ENCODE data around the gene SGSM2.
A peak's percentile ranks its signal among the peaks of the same experiment; 100 is the strongest.
"Not testable (repeated sequence)": the region's sequence is repeated elsewhere in the genome, so short reads cannot be mapped to it uniquely, and the experiment has no call there.

SGSM2 gene, protein sequence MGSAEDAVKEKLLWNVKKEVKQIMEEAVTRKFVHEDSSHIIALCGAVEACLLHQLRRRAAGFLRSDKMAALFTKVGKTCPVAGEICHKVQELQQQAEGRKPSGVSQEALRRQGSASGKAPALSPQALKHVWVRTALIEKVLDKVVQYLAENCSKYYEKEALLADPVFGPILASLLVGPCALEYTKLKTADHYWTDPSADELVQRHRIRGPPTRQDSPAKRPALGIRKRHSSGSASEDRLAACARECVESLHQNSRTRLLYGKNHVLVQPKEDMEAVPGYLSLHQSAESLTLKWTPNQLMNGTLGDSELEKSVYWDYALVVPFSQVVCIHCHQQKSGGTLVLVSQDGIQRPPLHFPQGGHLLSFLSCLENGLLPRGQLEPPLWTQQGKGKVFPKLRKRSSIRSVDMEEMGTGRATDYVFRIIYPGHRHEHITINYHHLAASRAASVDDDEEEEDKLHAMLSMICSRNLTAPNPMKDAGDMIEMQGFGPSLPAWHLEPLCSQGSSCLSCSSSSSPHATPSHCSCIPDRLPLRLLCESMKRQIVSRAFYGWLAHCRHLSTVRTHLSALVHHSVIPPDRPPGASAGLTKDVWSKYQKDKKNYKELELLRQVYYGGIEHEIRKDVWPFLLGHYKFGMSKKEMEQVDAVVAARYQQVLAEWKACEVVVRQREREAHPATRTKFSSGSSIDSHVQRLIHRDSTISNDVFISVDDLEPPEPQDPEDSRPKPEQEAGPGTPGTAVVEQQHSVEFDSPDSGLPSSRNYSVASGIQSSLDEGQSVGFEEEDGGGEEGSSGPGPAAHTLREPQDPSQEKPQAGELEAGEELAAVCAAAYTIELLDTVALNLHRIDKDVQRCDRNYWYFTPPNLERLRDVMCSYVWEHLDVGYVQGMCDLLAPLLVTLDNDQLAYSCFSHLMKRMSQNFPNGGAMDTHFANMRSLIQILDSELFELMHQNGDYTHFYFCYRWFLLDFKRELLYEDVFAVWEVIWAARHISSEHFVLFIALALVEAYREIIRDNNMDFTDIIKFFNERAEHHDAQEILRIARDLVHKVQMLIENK

DNA sequence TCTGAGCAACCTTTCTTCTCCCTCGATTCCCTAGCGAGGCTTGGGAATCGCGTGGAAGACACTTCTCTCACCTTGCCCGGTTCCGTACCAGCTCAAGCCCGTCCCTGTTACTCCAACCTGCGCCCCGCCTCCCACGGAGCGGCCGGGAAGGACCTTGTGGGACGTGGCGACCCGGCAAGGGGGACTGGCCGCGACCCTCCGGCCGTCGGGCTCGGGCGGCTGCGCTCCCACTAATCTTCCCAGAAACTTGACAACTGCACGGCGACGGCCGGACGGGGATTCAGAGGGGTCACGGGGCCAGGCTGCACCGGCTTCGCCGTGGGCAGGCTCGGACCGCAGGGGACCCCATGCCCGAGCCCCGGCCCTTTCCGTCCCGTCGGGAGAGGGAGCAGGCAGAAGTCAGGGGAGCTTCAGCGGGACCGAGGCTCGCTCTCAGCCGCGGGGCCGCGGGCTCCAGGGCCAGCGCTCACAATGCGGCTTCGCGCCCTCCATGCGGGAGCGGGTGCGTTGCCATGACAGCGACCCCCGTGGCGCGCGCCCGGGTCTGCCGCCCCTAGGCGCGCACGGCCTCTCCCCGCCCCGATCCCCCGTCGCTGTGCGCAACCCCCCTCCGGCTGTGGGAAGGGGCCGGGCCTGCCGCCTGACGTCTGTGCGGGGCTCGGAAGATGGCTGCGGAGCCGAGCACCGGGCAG, at the start of gene SGSM2:
TSS of gene SGSM2 (plus strand) at position 650 of the 692 bp plus-strand sequence. CDS start 188 bp downstream, outside the sequence.
- peak; percentile 21 for DNase-seq

DNA sequence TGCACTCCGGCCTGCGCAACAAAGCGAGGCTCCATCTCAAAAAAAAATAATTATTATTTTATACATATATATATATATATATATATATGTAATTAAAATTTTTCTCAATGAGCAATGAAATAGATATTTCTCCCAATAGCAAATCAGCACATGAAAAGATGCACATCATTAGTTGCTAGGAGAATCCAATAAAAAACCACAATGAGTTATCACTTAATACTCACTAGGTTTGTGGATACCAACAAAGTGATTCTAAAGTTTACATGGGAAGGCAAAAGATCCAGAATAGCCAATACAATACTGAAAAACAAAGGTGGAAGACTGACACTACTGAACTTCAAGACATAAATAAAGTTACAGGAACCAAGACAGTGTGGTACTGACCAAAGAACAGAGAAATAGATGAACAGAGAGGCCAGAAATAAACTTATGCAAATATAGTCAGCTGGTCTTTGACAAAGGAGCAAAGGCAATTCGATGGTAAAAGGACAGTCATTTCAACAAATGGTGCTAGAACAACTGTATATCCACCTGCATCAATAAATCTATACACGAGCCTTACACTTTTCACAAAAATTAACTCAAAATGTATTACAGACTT, 47.3 kb upstream of the SGSM2 start:
- no peak for DNase-seq

DNA sequence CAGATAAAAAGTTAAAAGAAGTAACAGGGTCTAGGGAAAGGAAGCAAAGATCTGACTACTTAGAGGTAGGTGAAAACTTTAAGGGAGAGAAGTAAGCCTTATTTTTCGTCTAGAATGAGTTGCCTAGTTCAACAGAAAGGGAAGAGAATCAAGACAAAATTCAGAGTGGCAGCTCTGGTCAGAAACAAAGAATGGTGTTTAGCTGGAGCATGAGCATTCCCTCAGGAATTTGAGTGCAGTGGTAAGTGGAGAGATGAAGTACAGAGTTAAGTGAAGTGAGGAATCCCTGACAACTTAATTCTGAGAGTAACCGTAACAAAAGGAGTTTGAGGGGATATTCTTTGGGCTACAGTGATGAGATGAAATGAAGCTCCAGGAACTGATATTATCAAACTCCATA, 45.2 kb upstream of the SGSM2 start:
- DNase-seq = no peak

DNA sequence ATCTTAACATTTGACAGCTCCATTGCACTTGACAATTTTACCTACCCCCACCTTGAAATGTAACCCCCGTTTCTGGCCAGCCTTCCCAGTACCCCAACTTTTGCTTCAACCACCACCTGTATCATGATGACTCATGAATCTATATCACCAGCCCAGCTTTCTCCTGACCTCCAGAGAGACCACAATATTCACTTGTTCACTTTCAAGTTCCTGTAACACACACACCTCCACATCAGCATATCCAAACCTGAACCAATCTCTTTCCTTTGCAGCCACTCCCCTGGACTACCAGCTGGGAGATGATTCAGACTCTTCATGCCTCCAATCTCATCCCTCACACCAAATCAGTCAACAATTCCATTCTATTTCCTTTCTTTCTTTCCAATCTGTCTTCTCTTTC, 41.7 kb upstream of the SGSM2 start:
- no peak for DNase-seq

DNA sequence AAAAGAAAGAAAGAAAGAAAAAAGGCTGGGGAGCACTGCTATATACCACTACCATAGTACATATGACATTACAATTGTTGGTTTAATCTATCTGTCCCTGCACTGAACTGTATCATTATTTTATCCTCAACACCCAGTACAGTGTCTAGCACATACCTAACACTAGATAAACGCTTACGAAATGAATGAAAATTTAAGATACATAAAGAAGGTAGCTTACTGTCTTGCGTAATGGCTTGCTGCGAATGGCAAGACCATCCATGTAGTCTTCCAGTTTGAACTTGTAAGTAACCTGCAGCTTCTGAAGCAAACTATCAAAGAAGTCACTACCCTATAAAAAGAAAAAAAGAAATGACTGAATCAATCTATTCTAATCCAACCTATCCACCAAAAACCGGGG, 40.3 kb upstream of the SGSM2 start:
- DNase-seq = no peak

DNA sequence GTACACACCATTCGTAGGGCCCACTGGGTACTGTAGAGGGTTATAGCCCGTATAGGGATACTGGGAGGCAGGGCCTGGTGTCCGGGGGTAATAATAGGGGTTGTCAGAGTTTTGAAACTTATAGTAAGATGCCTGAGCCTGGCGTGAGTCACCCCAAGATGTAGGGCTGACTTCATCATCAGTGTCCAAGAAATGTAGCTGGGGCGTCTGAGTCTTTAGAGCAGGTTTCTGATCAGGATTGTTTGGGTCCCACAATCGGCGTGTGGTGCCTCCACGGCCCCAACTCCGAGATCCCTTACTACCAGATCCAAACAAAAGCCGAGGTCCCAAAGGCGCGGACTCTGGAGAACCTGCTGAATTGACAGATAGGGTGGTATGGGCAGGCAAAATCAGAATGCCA, 38.2 kb upstream of the SGSM2 start:
- DNase-seq = no peak

DNA sequence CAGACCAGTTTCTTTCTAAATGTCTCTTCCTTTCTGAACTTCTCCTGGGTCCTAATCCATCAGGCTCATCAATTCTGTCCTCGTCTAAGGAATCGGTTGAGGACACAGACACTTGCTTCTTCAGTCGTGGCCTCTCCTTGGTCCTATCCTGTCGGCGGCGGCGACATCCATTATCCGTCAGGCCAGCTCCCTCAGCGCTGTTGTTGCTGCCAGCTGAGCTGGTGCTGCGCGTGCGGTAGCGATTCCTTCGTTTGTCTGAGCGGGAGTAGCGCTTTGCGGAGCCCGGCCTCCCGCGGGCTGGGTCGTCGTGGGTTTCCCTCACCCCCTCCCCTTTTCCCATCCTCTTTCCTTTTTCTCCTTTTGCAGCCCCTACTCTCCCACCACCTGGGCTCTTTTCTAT, 37.5 kb upstream of the SGSM2 start:
- DNase-seq = no peak

DNA sequence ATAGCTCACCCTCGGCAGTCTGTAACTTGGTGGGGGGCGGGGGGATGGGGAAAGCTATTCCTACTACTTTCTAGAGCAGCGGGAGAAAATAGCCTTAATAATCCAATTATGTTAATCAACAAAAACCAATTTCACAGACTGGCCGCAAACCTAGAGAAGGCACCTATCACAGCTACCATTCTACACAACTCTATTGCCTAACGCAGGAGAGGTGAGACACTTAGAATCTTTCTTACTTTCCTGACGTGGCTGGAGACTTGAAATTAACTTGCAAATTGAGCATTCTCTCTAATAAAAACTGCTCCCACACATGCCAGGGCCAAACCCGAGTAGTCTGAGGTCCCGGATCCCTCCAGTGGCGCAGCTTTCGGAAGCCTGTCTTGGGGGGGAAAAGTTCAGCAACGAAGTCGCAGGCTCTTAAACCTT, 34.5 kb upstream of the SGSM2 start:
- peak; percentile 5 for DNase-seq

DNA sequence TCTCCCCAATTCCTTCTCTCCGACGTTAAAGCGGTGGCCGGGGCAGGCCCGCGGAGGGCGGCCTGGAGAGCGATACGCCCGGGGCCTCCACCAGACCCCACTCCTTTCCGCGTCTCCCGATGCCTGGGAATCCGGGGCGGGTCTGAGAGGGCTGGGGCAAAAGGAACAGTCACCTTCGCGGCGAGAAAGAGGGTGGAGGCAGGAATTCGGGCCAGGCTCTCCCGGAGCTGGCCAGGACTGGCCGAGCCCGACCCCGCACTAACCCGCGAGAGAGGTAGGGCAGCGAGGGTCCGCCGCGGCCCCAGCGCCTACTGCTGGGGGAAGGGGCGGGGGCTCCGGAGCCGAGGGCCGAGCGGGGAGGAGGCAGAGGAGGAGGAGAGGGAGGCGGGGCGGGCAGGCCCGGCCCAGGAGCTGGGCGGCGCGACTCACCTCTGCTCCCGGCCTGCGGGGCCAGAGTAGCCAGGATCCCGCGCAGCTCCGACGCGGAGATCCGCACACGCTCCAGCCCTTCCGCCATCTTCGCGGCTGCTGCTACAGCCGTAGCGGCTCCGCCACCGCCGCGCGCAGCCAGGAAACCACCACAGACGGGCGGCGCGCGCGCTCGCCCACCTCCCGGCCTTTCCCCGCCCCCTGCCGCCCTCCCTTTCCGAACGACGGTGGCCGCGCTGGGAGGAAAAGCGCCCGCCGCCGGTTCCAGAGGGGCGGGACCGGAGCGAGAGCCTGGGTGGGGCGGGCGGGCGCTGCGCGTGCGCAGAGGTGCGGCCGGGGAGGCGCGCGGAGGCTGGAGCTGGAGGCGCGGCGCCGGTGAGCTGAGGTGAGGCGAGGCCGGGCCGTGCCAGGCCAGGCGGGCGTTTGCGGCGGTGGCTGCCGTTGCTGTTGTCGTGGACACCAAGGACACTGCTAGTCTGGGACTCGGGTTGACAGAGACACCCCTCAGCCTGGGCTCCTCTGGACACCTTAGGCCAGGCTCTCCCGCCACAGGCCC, 33.8 kb upstream of the SGSM2 start, which contains the start of the genes SMG6 and SRR:
TSS of gene SMG6 (minus strand) at position 582 of the 985 bp plus-strand sequence. CDS start at position 517, 65 bp downstream.
TSS of gene SRR (plus strand) at position 747 of the 985 bp plus-strand sequence. CDS start 11,611 bp downstream, outside the sequence.
- DNase-seq = peak; percentile 87

DNA sequence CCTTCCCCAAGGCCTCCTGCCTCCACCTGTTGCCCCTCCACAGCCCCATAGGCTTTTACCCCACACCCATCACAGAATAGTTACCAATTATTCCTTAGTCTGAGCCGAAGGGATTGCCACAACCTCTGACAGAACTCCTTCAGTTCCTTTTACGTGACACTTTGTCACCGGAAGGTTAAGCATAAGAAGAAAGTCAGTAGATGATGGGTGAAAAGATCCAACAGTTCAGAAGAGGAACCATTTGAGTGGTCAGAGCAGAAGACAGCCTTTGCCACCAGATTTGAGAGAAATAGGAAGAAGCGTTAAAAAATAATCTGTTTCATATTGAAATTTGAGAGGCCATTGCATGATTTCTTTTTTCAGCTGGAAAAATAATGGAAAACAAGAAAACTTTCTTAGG, 32.4 kb upstream of the SGSM2 start:
- no peak for DNase-seq

DNA sequence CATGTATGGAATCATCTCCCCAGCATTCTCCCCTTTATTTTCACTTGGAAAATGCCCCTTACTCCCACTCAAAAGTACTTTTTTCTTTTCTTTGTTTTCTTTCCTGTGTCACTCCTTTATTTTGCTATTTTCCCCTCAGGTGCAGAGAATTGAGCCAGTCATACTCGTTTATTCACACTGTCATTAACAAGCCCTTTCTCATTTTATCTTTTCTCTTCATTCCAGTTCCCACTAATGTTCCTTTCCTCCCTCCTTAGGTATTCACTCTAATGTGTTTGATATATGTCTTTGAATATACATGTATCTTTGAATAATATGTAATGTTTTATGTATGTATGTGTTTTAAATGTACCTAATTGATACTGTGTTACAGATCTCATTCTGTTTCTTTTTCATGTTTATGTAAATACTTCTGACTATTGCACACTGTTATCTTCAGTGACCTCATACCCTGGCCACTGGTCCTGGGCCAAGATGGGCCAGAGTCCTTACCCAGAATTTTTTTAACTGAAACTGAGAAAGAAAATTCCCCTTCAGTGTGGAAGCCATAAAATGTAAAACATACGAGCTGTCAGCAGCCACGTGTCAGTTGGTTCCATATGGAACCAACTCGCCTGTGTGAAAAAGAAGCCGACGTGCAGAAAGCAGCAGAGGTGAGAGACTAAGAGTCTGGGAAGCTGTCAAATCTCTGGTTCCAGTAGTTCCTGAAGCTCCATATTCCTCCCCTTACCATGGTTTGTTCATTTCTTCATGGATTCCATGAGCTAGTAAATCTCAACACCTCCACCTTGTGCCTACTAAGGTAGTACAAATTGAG, 27.8 kb upstream of the SGSM2 start:
- no peak for DNase-seq

DNA sequence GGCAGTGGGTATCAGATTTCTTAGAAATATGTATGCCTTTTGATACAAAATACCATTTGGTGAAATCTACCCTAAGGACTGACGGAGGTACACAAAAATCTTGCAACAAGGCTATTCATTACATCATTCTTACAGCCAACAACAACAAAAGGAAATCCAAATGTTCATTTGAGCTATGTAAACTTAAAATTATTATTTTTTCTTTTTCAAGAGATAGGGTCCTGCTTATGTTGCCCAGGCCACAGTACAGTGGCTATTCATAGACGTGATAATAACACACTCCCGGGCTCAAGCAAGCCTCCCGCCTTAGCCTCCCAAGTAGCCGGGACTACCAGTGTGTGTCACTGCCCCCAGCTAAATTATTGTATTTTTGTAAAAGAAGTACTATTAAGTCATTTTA, 24.6 kb upstream of the SGSM2 start:
- no peak for DNase-seq

DNA sequence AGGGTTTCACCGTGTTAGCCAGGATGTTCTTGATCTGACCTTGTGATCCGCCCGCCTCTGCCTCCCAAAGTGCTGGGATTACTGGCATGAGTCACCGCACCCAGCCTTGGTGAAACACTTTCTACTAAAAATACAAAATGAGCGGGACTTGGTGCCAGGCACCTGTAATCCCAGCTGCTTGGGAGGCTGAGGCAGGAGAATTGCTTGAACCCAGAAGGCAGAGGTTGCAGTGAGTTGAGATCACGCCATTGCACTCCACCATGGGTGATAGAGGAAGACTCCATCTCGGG, 20.4 kb upstream of the SGSM2 start:
- not testable (repeated sequence) for DNase-seq

DNA sequence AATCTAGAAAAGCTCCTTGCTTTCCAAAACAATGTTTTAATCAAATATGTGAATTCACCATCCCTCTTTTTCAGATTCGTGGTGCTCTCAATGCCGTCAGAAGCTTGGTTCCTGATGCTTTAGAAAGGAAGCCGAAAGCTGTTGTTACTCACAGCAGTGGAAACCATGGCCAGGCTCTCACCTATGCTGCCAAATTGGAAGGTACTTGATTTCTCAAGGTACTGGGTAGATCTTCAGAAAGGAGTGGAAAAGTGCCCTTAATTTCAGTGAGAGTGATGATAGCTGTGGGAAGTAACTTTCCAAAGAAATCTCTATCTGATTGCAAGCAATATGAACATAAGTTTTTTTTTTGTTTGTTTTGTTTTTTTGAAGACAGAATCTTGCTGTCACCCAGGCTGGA, 19.5 kb upstream of the SGSM2 start:
- DNase-seq = no peak

DNA sequence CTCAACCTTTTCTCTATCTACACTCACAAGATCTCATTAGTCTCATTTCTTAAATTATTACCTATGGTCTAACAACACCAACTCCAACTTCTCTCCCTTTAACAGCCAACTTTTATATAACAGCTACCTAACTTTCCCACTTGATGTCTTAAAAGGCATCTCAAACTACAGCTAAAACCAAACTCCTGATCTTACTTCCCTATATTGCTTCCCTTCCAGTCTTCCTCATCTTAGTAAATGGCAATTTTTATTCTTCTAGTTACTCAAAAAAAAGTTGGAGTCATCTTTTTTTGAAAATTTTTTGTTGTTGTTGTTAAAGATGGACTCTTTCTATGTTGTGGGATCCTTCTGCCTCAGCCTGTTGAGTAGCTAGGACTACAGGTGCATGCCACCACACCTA, 18.2 kb upstream of the SGSM2 start:
- no peak for DNase-seq

DNA sequence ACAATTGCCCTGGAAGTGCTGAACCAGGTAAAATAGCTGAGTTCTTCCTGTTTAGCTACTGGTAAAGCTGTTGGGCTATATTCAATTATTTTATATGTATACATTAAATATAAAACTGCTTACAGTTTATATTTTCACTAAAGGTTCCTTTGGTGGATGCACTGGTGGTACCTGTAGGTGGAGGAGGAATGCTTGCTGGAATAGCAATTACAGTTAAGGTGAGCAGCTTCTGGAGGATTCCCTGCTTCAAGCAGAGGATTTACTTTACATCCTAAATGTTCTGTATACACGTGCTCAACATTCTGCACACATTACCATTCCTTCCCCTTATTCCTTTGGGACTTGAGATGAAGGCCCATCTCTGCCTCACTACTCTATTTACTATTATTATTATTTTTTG, 15.9 kb upstream of the SGSM2 start:
- DNase-seq = no peak

DNA sequence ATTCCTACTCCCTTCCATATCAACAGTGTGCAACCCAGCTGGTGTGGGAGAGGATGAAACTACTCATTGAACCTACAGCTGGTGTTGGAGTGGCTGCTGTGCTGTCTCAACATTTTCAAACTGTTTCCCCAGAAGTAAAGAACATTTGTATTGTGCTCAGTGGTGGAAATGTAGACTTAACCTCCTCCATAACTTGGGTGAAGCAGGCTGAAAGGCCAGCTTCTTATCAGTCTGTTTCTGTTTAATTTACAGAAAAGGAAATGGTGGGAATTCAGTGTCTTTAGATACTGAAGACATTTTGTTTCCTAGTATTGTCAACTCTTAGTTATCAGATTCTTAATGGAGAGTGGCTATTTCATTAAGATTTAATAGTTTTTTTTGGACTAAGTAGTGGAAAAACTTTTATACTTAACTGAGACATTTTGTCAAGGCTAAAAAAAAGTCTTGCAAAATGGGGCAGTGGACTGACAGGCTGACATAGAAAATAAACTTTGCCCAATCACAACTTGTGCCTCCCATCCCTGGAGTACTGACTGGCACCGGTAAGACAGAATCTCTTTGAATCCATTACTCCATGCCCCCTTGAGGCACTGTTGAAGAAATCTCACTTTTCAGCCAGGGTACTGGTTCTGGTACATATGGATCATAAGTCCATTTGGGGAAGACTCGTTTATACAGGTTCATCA, 13.5 kb upstream of the SGSM2 start:
- DNase-seq = no peak

DNA sequence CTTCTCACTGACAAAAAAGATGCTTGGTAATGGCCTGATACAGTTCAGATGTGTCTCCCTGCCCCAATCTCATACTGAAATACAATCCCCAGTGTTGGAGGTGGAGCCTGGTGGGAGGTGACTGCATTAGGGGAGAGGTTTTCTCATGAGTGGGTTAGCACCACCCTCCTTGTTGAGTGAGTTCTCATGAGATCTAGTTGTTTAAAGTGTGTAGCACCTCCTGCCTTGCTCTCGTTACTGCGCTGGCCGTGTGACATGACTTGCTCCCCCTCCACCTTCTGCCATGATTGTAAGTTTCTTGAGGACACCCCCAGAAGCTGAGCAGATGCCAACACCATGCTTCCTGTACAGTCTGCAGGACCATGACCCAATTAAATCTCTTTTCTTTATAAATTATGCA, 6.0 kb upstream of the SGSM2 start:
- DNase-seq = no peak

DNA sequence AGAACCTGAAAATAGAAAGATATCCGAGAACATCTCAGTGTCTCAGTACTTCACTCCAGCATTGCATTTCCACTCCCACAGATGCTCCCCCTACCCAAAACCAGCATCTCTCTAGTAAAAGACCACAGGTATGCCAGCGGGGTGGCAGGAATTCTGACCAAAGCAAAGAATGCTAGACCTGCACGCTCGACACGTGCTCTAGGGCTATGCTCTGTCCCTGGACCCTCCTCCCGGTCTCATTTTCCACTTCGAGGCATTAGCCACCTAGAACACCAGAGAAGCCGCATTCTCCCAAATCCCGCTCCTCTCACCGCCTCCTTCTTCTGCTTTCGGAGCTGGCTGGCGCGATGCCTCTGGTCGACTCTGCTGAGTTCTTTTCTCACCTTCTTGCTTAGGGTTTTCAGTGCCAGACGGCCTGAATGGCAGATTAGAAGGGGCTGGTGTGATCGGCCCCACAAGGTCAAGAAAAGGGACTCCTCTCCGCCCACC, 1.5 kb upstream of the SGSM2 start:
- no peak for DNase-seq
